Muscle layer of duodenum (tissue), 2 donors: ENCODE results near the gene RHBDD1.

Experiments used
- H3K27ac ChIP-seq: one replicate; pipeline ENCODE4 v1.7.0; 2013; ENCODE audit warnings: mild to moderate bottlenecking, low read length
- H3K27me3 ChIP-seq: one replicate; pipeline ENCODE4 v1.7.0; 2013; ENCODE audit warnings: low read depth, mild to moderate bottlenecking, control low read depth, low read length
- H3K36me3 ChIP-seq, 2 donors: one replicate each; pipeline ENCODE4 v1.7.0; 2013; ENCODE audit warnings: low read length in 2 of 2, control low read depth in 1 of 2, mild to moderate bottlenecking in 1 of 2; ENCODE audit not compliant: insufficient read depth in 2 of 2, control insufficient read depth in 1 of 2
- H3K4me1 ChIP-seq, 2 donors: one replicate each; pipeline ENCODE4 v1.7.0; 2013; ENCODE audit warnings: low read length in 2 of 2, mild to moderate bottlenecking in 2 of 2, control low read depth in 1 of 2, moderate library complexity in 1 of 2; ENCODE audit not compliant: insufficient read depth in 2 of 2, control insufficient read depth in 1 of 2
- H3K4me3 ChIP-seq, 2 donors: one replicate each; pipeline ENCODE4 v1.7.0; 2013; ENCODE audit warnings: low read length in 2 of 2, low read depth in 1 of 2, mild to moderate bottlenecking in 1 of 2
- H3K9me3 ChIP-seq, 2 donors: one replicate each; pipeline ENCODE4 v1.7.0; 2013; ENCODE audit warnings: low read length in 2 of 2, control low read depth in 1 of 2, mild to moderate bottlenecking in 1 of 2; ENCODE audit not compliant: control insufficient read depth in 1 of 2
- donor health status: healthy.

RHBDD1 gene

GRCh38 chr2:226994775-226995174 is 158.9 kb downstream of the RHBDD1 start:
- H3K27me3 ChIP-seq: no peaks in the 10 kb centered on the region
- H3K4me1 ChIP-seq: no peaks in the 10 kb centered on the region
- no peak overlapping the region for H3K27ac ChIP-seq
- H3K4me3 ChIP-seq: no peak overlapping the region
- H3K36me3 ChIP-seq: peaks cover 0 to 16% of the 10 kb centered on the region in 2 donors
- no peaks in the 10 kb centered on the region for H3K9me3 ChIP-seq

GRCh38 chr2:226995625-226996041 is 159.8 kb downstream of the RHBDD1 start:
- Histone ChIP-seq H3K36me3 (peaks cover 0 to 20% of the 10 kb centered on the region in 2 donors), H3K4me3 (no peak overlapping the region), H3K4me1 (no peaks in the 10 kb centered on the region), H3K27me3 (no peaks in the 10 kb centered on the region), H3K27ac (no peak overlapping the region), H3K9me3 (no peaks in the 10 kb centered on the region)

GRCh38 chr2:226999661-227000060 is 163.8 kb downstream of the RHBDD1 start:
- no peaks in the 10 kb centered on the region for H3K4me1 ChIP-seq
- H3K4me3 ChIP-seq: no peak overlapping the region
- no peaks in the 10 kb centered on the region for H3K9me3 ChIP-seq
- no peaks in the 10 kb centered on the region for H3K27me3 ChIP-seq
- peaks cover 0 to 22% of the 10 kb centered on the region in 2 donors for H3K36me3 ChIP-seq
- H3K27ac ChIP-seq: no peak overlapping the region

GRCh38 chr2:227000123-227000522 is 164.3 kb downstream of the RHBDD1 start:
- peaks cover 0 to 22% of the 10 kb centered on the region in 2 donors for H3K36me3 ChIP-seq
- H3K4me1 ChIP-seq: no peaks in the 10 kb centered on the region
- no peak overlapping the region for H3K4me3 ChIP-seq
- H3K27me3 ChIP-seq: no peaks in the 10 kb centered on the region
- H3K27ac ChIP-seq: no peak overlapping the region
- no peaks in the 10 kb centered on the region for H3K9me3 ChIP-seq

- Histone ChIP-seq H3K27ac (no peak overlapping the region), H3K27me3 (no peaks in the 10 kb centered on the region), H3K4me3 (no peak overlapping the region), H3K36me3 (peaks cover 0 to 6% of the 10 kb centered on the region in 2 donors), H3K9me3 (no peaks in the 10 kb centered on the region), H3K4me1 (no peaks in the 10 kb centered on the region)
Observed at GRCh38 chr2:227004482-227004881, 168.6 kb downstream of the RHBDD1 start.

- no peaks in the 10 kb centered on the region for H3K4me1 ChIP-seq
- H3K9me3 ChIP-seq: no peaks in the 10 kb centered on the region
- no peak overlapping the region for H3K4me3 ChIP-seq
- H3K36me3 ChIP-seq: no peaks in the 10 kb centered on the region
- no peak overlapping the region for H3K27ac ChIP-seq
- no peaks in the 10 kb centered on the region for H3K27me3 ChIP-seq
Observed at GRCh38 chr2:227006189-227006897, 170.5 kb downstream of the RHBDD1 start.

GRCh38 chr2:227007148-227007547 is 171.3 kb downstream of the RHBDD1 start:
- Histone ChIP-seq H3K9me3 (no peaks in the 10 kb centered on the region), H3K27me3 (no peaks in the 10 kb centered on the region), H3K4me3 (no peak overlapping the region), H3K27ac (no peak overlapping the region), H3K4me1 (no peaks in the 10 kb centered on the region), H3K36me3 (no peaks in the 10 kb centered on the region)

- no peak overlapping the region for H3K4me3 ChIP-seq
- no peaks in the 10 kb centered on the region for H3K4me1 ChIP-seq
- no peaks in the 10 kb centered on the region for H3K36me3 ChIP-seq
- H3K27me3 ChIP-seq: no peaks in the 10 kb centered on the region
- H3K27ac ChIP-seq: no peak overlapping the region
- H3K9me3 ChIP-seq: no peaks in the 10 kb centered on the region
Observed at GRCh38 chr2:227007940-227008339, 172.1 kb downstream of the RHBDD1 start.

GRCh38 chr2:227010433-227010832 is 174.6 kb downstream of the RHBDD1 start:
- H3K4me3 ChIP-seq: no peak overlapping the region
- H3K27me3 ChIP-seq: no peaks in the 10 kb centered on the region
- H3K36me3 ChIP-seq: no peaks in the 10 kb centered on the region
- H3K9me3 ChIP-seq: no peaks in the 10 kb centered on the region
- no peak overlapping the region for H3K27ac ChIP-seq
- no peaks in the 10 kb centered on the region for H3K4me1 ChIP-seq

GRCh38 chr2:227013330-227013729 is 177.5 kb downstream of the RHBDD1 start:
- no peaks in the 10 kb centered on the region for H3K4me1 ChIP-seq
- no peaks in the 10 kb centered on the region for H3K9me3 ChIP-seq
- H3K36me3 ChIP-seq: no peaks in the 10 kb centered on the region
- no peaks in the 10 kb centered on the region for H3K27me3 ChIP-seq
- H3K27ac ChIP-seq: no peak overlapping the region
- H3K4me3 ChIP-seq: no peak overlapping the region

- Histone ChIP-seq H3K27me3 (no peaks in the 10 kb centered on the region), H3K36me3 (no peaks in the 10 kb centered on the region), H3K4me3 (no peak overlapping the region), H3K27ac (no peak overlapping the region), H3K9me3 (no peaks in the 10 kb centered on the region), H3K4me1 (no peaks in the 10 kb centered on the region)
Observed at GRCh38 chr2:227013881-227014280, 178.0 kb downstream of the RHBDD1 start.

- Histone ChIP-seq H3K4me3 (no peak overlapping the region), H3K9me3 (no peaks in the 10 kb centered on the region), H3K4me1 (no peaks in the 10 kb centered on the region), H3K27me3 (no peaks in the 10 kb centered on the region), H3K27ac (no peak overlapping the region), H3K36me3 (no peaks in the 10 kb centered on the region)
Observed at GRCh38 chr2:227016894-227017293, 181.0 kb downstream of the RHBDD1 start.
